Fibroblast of peridontal ligament (primary cell): ENCODE data around the gene SPAAR.
"Not testable (repeated sequence)": the region's sequence is repeated elsewhere in the genome, so short reads cannot be mapped to it uniquely, and the experiment has no call there.

Experiments
- DNase-seq: peaks from one replicate; pipeline ENCODE4 v3.0.0-alpha.2; 2010; ENCODE audit errors: extremely low read depth

Gene SPAAR

GRCh38 chr9:35909274-35909673, at the start of gene SPAAR:
Gene SPAAR (plus strand): TSS chr9:35909490. CDS start chr9:35910464, 974 bp downstream.
- no peak for DNase-seq

DNA sequence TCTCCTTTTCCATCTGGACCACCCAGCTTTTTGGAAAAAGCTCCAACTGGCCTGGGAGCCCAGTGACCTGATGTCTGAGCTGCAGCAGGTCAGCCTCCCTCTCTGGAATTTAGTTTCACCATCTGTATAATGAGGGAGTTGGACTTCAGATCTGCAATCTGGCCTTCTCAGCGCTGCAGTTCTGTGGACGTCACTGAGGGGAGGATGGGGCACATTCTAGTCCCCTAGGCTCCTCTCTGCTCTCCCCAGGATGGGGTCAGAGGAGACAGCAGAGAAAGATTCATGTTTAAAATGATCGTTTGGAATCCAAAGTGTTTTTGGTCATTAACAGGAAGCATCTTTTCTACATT, 49.3 kb upstream of the SPAAR start:
- DNase-seq: peak; percentile 8

DNA sequence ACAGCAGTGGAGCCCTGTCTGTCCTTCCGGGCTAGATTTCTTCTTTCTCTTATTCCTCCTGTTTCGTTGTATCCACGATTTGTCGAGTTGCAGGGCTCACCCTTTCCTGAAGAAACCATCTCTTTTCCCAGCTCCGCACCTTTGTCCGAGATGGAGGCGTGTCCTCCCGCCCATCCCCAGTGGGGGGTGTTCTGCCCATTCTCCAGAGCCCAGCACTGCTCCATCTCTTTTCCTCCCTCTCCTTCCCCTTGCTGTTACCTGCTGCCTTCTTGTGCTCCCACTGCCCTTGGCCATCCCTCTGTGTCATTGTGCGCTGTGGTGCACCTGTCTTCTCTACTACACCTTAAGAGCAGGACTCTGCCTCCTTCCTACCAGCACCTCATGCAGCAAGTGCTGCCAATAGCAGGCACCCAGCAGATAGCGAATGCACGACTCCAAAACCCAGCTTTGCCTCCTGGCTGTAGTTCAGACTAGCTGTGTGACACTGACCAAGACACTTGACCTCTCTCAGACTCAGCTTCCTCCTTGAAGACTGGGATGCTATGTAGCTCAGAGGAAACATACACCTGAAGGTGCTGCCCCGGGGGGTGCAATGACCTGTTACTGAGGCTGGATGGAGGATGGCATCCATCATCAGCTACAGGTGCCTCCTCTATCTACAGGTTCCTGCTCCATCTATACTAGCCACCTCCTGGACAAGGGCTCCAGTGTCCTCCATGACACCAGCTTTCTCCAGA, 48.0 kb upstream of the SPAAR start:
- DNase-seq: no peak

GRCh38 chr9:35862328-35862727, 47.0 kb upstream of the SPAAR start:
- DNase-seq: no peak

DNA sequence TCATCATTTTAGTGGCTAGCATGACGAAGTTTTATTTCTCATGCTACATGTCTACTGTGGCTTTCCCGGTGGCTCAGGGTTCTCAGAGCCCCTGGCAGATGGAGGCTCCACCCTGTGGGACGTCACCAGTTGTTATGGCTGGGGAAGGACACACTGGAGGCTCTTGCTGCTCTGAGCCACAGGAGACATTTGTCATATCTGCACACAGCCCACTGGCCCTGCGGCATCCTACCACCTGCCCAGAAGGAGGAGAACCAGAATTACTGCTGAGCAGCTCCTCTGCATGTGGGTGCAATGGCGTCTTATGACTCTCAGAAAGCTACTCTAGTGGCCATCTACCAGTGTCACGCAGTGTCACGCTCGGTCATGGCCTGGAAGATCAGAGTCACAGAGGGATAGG, 45.7 kb upstream of the SPAAR start:
- DNase-seq: no peak

- DNase-seq: no peak
Measured at GRCh38 chr9:35864695-35865255, 44.5 kb upstream of the SPAAR start.

GRCh38 chr9:35867538-35867937, 41.8 kb upstream of the SPAAR start:
- DNase-seq: no peak

- DNase-seq: no peak
Measured at GRCh38 chr9:35868933-35869332, 40.4 kb upstream of the SPAAR start.

DNA sequence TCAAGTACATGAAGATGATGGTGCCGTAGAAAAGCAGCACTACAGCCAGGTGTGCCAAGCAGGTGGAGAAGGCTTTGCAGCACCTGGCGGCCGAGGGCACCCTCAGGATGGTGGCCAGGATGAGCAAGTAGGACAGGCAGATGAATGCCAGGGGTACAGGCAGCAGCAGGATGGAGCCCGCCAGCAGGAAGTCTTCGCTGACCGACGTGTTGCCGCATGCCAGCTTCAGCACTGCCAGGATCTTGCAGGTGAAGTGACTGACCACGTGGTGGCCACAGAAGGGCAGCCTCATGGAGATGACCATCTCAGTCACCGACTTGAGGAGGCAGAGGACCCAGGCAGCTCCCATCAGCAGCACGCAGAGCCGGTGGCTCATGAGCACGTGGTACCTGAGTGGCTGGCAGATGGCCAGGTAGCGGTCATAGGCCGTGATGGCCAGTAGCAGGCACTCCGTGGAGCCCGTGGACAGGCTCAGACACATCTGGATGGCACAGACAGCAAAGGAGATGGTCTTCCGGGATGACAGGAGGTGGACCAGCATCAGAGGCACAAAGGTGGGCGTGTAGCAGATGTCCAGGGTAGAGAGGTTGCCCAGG, 39.6 kb upstream of the SPAAR start:
- no peak for DNase-seq

DNA sequence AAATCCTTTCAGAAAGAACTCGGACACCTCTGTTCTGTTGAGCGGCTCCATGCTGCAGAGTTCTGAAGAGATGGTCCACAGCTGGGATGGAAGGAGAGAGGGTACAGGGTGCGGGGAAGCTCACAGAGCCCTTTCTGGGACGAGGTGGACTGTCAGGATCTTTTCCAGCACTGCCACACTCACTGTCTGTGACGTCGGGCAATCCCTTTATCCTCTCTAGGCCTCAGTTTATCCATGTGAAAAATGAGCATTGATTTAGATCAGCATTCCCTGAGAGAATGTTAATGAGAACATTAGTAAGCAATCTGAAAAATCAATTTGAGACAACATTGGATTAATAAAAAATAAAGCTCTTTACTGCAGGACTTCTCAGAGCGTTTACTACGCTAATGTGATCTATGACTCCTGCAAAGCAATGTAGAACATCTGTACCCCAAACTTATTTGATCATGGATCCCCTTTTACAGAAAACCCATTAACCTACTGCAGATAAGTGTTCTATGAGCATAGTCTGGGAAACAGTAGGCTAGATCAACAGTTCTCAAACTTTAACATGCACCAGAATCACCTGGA, 38.9 kb upstream of the SPAAR start, which contains the start of gene OR13J1:
Gene OR13J1, minus strand, starts transcription at position 51 of the 573 bp plus-strand sequence. Its CDS starts 0 bp downstream, at position 51.
- DNase-seq: no peak

DNA sequence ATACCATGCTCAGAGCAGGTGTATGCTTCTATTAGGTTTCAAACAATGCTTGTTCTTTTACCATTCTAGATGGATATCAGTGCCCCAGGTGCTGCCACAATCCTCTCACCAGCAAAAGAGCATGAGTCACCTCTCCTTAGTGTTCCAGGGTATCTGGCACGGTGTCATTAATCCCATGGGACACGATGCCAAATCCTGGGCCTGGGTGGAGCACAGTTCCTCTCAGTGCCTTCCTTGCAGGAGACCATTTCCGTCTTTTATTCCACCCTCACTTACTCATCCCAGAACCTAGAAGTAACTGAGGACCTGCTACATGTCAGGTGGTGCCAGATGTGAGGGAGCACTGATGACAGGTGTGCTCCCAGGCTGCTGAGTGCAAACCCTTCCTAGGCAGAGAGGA, 37.7 kb upstream of the SPAAR start:
- DNase-seq: no peak

- no peak for DNase-seq
Measured at GRCh38 chr9:35872505-35872904, 36.8 kb upstream of the SPAAR start.

DNA sequence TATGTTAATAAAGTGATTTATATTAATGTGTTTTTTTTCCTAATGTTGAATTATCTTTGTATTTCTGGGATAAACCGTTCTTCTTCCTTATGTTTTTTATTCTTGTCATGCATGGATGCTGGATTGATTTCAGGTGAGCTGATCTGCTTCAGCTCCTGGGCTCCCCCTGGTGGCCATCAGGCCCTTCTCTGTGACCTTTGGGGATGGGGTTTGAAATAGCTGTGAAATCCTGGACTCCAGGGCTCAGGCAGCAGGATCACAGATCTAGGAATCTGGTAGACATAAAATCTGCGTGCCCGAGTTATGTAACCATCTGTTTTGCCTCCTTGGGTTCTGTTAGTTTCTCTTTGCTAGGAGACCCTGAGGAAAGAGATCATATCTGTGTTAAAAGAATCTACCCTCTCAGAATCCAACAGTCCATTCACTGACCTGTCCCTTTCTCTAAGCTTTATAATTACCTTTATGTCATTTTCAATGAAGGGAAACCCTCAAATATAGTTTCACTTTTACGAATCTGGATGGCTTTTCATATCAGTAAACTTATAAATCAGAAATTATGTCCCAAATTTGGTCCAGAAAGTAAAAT, 26.9 kb upstream of the SPAAR start:
- DNase-seq: peak; percentile 79

- peak; percentile 59 for DNase-seq
Measured at GRCh38 chr9:35882996-35883395, 26.3 kb upstream of the SPAAR start.

DNA sequence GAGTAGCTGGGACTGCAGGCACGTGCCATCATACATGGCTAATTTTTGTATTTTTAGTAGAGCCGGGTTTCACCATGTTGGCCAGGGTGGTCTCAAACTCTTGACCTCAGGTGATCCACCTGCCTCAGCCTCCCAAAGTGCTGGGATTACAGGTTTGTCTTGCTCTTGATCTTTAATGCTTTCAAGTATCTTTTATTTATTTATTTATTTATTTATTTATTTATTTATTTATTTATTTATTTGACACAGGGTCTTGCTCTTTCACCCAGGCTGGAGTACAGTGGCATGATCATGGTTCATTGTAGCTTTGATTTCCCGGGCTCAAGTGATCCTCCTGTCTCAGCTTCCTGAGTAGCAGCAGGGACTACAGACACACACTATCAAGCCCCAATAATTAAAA, 24.4 kb upstream of the SPAAR start:
- DNase-seq: not testable (repeated sequence)

- DNase-seq: peak; percentile 45
Measured at GRCh38 chr9:35891646-35892045, 17.6 kb upstream of the SPAAR start.

GRCh38 chr9:35892051-35892450, 17.2 kb upstream of the SPAAR start:
- DNase-seq: no peak

DNA sequence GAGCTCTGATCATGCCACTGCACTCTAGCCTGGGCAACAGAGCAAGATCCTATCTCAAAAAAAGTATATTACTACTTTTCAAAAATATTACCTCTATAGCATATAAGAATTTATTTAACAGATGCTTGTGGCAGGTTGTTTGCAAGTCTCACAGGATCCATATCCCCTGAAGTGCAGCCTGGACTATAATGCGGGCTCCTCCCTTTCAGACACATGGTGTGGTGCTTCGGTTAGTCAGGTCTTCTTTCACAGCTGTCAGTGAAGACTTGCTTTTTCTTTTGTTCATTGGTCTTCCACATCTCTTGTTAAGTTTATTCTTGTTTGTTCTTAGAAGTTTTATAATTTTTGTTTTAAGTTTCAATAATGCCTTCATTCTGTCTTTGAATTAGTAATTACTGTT, 12.7 kb upstream of the SPAAR start:
- no peak for DNase-seq

DNA sequence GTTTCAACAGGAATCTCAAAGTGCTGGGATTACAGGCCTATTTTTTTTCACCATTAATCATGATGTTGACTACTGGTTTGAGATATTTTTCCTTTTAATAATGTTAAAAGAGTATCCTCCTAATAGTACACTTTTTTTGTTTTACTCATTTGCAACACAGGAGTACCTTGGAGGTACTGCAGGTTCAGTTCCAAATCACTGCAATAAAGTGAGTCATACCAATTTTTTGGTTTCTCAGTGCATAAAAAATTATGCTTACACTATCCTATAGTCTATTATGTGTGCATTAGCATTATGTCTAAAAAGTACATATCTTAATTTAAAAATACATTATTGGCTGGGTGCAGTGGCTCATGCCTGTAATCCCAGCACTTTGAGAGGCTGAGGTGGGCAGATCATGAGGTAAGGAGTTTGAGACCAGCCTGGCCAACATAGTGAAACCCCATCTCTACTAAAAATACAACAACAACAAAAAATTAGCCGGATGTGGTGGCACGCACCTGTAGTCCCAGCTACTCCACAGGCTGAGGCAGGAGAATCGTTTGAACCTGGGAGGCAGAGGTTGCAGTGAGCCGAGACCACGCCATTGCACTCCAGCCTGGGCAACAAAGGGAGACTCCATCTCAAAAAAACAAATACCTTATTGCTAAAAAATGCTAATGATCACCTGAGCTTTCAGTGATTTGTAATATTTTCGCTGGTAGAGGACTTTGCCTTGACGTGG, 11.8 kb upstream of the SPAAR start:
- DNase-seq: not testable (repeated sequence)

GRCh38 chr9:35898337-35898736, 11.0 kb upstream of the SPAAR start:
- DNase-seq: no peak

- DNase-seq: no peak
Measured at GRCh38 chr9:35899021-35899420, 10.3 kb upstream of the SPAAR start.

DNA sequence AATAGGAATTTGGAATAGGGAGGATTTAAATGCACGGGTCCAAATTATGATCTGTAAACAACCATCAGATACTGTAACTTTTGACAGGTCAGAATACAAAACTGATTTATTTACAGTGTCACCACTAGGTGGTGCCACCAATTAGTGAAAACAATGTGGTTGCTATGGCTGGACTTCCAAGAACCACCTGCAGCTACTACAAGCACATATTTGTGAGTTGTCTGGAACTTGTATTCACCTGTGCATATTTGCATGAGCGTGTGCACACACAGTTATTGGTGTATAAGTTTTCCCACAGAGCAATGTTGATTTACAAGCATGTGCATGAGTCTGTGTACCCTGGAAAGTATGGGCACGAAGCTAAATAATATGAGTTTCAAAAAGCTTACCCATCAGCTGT, 6.2 kb upstream of the SPAAR start:
- peak; percentile 71 for DNase-seq
